ENCODE data around the gene VASP. TPM values are rescaled to one million over a fixed set of nuclear protein-coding genes. Genes with fewer than 3 reads are reported as not detected.

The VASP gene
- total RNA-seq, 1 experiment from 2014 or later = 144 TPM

GRCh38 chr19:45494261-45494916, 12.9 kb upstream of the VASP start (continued):
- TF ChIP-seq OVOL2 (CRISPR knock-in tag; IDR thresholded peaks at IDR 0.05; ENCODE audit: borderline replicate concordance) = no peak
- no peak for TF ChIP-seq NR1H2 (CRISPR knock-in tag; IDR thresholded peaks at IDR 0.05)
- no peak for TF ChIP-seq TEAD1 (CRISPR knock-in tag; IDR thresholded peaks at IDR 0.05)
- TF ChIP-seq, protein P1, sequence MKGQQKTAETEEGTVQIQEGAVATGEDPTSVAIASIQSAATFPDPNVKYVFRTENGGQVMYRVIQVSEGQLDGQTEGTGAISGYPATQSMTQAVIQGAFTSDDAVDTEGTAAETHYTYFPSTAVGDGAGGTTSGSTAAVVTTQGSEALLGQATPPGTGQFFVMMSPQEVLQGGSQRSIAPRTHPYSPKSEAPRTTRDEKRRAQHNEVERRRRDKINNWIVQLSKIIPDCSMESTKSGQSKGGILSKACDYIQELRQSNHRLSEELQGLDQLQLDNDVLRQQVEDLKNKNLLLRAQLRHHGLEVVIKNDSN (CRISPR knock-in tag; IDR thresholded peaks at IDR 0.05) = no peak
- no peak for TF ChIP-seq AFF4 (CRISPR knock-in tag; IDR thresholded peaks at IDR 0.05; ENCODE audit: borderline replicate concordance)
- TF ChIP-seq PREB (CRISPR knock-in tag; IDR thresholded peaks at IDR 0.05; ENCODE audit: borderline replicate concordance) = no peak
- no peak for TF ChIP-seq ZNF425 (CRISPR knock-in tag; conservative IDR thresholded peaks at IDR 0.05)
- TF ChIP-seq ESRRA (CRISPR knock-in tag; IDR thresholded peaks at IDR 0.05; ENCODE audit: borderline replicate concordance) = no peak

- Mint-ChIP-seq H3K9me3 (no peaks in the 10 kb centered on the region), H3K4me1 (peaks cover 35% of the 10 kb centered on the region), H3K27ac (no peak overlapping the region), H3K27me3 (ENCODE audit: low read depth) (peaks cover 36% of the 10 kb centered on the region), H3K36me3 (peaks cover 3% of the 10 kb centered on the region; the same call in 1 of the 2 replicates), H3K4me3 (peak overlapping the region; percentile 63; the same call in 1 of the 2 replicates)
- CTCF ChIA-PET = interaction anchor here (0.5 to 9.1 kb wide), 5 partner anchors 10 to 147 kb away, joined by 3 to 145 read pairs (median 20); no protein-coding TSS in a partner anchor
- DNase-seq (ENCODE audit: low spot score) = no peak
- TF ChIP-seq, protein P2, sequence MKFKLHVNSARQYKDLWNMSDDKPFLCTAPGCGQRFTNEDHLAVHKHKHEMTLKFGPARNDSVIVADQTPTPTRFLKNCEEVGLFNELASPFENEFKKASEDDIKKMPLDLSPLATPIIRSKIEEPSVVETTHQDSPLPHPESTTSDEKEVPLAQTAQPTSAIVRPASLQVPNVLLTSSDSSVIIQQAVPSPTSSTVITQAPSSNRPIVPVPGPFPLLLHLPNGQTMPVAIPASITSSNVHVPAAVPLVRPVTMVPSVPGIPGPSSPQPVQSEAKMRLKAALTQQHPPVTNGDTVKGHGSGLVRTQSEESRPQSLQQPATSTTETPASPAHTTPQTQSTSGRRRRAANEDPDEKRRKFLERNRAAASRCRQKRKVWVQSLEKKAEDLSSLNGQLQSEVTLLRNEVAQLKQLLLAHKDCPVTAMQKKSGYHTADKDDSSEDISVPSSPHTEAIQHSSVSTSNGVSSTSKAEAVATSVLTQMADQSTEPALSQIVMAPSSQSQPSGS (CRISPR knock-in tag; IDR thresholded peaks at IDR 0.05; ENCODE audit: borderline replicate concordance, low read depth) = no peak
- TF ChIP-seq JUN (CRISPR knock-in tag; IDR thresholded peaks at IDR 0.05) (no peak), NR1H2 (CRISPR knock-in tag; IDR thresholded peaks at IDR 0.05) (no peak)
- ATAC-seq = no peak
- POLR2A ChIA-PET = no interaction called here
Measured at GRCh38 chr19:45495178-45495577, 12.1 kb upstream of the VASP start.

GRCh38 chr19:45496349-45496953, 10.8 kb upstream of the VASP start:
- DNase-seq (ENCODE audit: low spot score) (peak; percentile 84), ATAC-seq (peak; percentile 1)
- ChIA-PET CTCF (interaction anchor here (0.6 to 9.1 kb wide), 12 partner anchors 11 to 195 kb away, joined by 3 to 145 read pairs (median 6); partner anchors contain the start of genes QPCTL, SNRPD2 and VASP), POLR2A (interaction anchor here (0.6 to 1.6 kb wide), 3 partner anchors 9 to 101 kb away, joined by 3 to 4 read pairs (median 3); partner anchors contain the start of gene FOSB)
- H3K4me3 Mint-ChIP-seq = peak overlapping the region; percentile 63
- no peaks in the 10 kb centered on the region for H3K9me3 Mint-ChIP-seq
- H3K27me3 Mint-ChIP-seq (ENCODE audit: low read depth) = peaks cover 39% of the 10 kb centered on the region
- peaks cover 43% of the 10 kb centered on the region for H3K4me1 Mint-ChIP-seq
- H3K36me3 Mint-ChIP-seq = peaks cover 3% of the 10 kb centered on the region; the same call in 1 of the 2 replicates
- no peak overlapping the region for H3K27ac Mint-ChIP-seq
- TF ChIP-seq STAT6 (CRISPR knock-in tag; conservative IDR thresholded peaks at IDR 0.05; ENCODE audit: low read depth) = no peak
- TF ChIP-seq ZNF138 (CRISPR knock-in tag; conservative IDR thresholded peaks at IDR 0.05) = no peak
- TF ChIP-seq, protein P3, sequence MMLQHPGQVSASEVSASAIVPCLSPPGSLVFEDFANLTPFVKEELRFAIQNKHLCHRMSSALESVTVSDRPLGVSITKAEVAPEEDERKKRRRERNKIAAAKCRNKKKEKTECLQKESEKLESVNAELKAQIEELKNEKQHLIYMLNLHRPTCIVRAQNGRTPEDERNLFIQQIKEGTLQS (CRISPR knock-in tag; conservative IDR thresholded peaks at IDR 0.05) = no peak
- peak; percentile 92 for TF ChIP-seq FOXP1 (CRISPR knock-in tag; IDR thresholded peaks at IDR 0.05; ENCODE audit: borderline replicate concordance)
- TF ChIP-seq PRRX2 (CRISPR knock-in tag; IDR thresholded peaks at IDR 0.05) = no peak
- no peak for TF ChIP-seq RORB (CRISPR knock-in tag; IDR thresholded peaks at IDR 0.05)

Data from WTC11 (cell line).